ENCODE measurements around the gene POLRMT.
"Not testable (repeated sequence)": the region's sequence is repeated elsewhere in the genome, so short reads cannot be mapped to it uniquely, and the experiment has no call there.

POLRMT gene

DNA sequence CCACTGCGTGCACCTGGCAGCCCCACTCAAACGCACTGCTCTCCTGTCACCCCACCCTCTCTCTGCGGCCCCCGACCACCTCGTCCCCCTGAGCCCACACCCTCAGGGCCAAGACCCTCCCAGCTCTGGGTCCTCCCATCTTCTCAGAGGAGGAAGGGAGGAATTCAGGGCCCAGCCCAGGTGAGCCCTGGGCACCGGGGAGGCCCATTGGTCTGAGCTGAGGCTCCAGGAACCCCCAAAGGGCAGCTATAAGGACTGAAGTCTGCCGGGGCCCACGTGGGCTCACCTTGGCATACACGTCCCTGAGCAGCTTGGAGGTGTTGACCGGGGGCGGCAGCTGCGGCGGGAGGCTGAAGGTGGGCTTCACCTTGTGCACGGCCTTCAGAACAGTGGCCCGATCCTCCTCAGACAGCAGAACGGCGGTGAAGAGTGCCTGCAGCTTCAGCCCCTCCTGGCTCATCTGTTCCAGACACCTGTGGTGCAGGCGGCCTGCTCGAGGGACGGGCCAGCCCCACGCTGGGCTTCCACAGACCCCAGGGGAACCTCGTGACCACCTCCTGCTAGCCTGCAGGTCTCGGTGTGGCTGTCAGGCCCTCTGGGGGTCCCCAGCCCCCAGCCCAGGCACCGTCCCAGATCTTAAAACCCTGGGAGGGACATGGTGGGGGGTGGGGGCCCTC lies 8.8 kb downstream of the POLRMT start:
- no peak for FAIRE-seq

DNA sequence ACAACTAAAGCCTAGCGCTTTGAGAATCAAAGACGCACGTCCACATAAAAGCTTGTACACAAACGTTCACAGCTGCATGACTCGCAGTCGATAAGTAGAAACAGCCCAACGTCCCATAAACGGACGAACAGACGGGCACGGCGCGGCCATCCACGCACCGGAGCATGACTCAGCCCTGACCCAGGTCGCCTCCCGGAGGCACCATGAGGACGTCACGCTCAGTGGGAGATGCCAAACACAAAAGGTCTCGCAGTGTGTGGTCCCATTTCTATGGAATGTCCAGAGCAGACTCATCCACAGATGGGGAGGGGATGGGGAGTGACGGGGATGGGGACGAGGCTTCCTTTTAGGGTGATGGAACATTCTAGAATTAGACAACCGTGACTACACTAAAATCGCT lies 9.4 kb downstream of the POLRMT start:
- no peak for FAIRE-seq

DNA sequence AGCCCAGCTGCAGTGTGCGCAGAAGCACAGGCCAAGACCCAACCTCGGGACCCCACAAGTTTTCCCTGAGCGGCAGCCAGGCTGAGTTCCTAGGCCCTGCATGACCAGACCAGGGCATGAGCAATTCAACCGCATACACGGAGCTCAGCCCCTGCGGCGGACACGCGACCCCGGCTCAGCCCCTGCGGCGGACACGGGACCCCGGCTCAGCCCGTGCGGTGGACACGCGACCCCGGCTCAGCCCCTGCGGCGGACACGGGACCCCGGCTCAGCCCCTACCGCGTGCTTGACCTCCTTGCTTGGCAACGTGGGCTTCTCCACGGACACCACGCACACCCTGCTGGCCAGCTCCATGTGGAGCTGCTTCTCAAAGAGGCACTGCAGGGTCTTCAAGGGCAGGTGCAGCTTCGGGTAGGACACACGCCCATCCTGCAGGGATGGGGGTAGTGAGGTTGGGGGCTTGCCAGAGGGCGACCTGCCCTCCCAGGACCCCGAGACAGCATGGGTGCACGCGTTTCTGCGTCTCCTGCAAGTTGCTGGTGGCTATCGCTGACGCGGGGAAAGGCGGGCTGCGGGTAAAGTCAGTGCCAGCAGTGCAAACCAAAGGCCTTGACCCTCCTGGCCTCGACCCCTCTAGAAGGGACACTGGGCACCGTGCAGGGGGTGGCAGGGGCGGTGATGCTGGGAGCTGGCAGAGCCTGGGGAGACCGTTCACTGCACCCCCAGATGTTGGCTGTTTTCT lies 10.0 kb downstream of the POLRMT start:
- FAIRE-seq, result no peak

DNA sequence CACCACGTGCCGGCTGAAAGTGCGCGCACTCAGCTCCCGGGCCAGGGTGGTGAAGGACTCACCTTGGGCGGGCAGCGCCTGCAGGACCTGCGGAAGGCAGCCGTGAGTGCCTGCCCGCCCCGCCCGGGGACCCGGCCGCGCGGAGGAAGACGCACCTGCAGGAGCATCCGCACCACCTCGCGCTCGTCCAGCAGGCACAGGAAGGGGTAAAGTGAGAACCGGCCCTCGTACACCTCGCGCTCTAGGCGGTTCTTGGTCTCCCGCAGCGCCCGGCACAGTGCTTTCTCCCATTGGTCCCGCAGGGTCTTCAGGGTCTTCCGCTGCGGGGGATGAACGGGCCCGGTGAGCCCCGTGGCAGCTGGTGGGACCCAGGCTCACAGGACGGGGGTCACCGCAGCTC lies 10.7 kb downstream of the POLRMT start:
- FAIRE-seq, result no peak

DNA sequence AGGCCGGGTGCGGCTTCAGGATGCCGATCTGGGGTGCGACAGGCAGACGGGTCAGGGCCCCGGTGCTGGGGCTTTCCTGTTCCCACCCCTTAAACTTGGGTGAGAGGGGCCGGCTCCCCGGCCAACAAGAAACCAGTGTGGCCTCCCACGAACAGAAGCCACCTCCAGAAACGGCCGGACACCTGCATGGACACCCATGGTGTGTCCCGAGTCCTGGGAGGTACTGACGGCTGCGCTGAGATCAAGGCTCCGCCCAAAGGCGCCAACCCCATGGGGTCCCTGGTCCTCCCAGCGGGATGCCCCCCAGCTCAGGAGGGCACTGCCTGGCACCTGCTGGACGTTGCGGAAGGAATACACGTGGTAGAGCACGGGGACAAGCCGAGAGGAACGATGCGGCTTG lies 11.5 kb downstream of the POLRMT start:
- FAIRE-seq, result no peak

DNA sequence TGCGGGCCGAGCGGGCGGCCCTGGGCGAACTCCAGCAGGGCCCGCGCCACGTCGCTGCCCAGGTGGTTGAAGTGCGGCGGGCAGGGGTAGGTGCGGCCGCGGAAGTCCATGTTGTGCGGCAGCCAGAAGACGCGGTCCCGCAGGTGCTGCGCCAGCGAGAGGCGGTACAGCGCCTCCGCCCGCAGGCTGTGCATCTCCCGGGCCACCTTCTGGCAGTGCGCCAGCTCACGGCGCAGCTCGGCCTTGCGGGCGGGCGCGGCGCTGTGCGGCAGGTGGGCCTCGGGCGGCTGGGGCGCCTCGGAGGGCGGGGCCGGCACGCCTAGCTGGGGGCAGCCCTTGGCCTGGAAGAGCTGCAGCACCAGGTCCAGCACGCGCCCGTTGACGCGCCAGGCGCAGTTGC lies 12.1 kb downstream of the POLRMT start:
- not testable (repeated sequence) for FAIRE-seq

DNA sequence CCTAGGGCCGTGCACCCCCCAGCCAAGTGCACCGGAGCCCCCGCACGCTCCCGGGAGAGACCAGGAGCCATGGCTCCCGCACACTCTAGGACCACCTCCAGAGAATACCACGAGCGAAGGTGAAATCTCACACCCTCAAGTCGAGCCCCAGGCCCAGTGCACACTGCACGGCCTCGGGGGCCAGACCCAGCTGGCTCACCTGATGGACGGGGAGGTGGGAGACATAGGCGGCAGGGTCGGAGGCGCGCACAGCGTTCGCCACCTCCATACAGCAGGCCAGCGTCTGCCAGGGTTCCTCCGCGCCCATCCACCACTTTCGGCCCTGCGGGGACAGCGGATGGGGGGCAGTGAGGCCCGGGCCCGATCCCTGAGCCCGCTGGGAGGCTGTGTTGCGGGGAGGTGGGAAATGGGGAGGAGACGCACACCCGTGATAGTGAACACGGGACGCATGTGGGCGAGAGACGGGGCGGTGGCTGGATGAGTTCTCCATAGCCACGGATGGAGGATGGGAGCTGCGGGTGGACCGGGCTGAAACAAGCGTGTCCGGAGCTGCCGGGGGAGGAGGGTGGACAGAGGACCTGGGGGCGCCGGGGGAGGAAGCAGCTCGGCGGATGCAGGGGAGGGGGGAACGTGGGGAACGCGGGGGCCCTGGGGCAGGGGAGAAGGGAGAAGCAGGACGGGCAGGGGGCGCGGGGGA lies 13.0 kb downstream of the POLRMT start:
- no peak for FAIRE-seq

DNA sequence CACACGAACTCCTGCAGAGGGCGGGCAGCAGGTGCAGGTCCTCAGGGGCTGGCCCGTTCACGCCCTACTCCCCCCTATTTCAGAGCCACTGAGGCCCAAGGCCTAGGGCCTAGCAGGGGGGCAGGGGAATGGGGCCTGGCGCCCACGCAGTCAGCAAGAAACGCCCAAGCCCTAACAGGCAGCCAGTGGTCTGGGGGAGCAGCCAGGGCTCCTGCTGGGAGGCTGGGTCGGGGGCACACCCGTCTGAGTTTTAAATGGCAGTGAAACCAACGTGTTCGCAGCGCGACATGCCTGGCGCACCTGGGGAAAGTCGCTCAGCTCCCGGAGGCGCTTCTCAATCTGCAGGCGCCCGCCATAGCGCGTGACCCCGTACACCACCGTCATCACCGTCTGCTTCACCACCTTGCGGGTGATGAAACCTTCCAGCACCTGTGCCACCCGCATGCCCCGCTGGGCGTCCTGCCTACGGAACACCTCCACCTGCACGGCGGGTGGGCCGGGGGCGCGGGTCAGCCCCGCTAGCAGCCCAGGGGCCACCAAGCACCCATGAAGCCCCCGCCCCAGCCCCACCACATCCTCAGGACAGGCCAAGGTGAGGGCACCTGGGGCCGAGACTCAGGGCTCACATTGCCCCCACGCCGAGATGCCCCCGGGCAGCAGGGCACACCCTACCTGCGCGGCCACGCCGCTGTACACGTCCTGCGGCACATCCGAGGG lies 13.9 kb downstream of the POLRMT start:
- FAIRE-seq, result no peak

DNA sequence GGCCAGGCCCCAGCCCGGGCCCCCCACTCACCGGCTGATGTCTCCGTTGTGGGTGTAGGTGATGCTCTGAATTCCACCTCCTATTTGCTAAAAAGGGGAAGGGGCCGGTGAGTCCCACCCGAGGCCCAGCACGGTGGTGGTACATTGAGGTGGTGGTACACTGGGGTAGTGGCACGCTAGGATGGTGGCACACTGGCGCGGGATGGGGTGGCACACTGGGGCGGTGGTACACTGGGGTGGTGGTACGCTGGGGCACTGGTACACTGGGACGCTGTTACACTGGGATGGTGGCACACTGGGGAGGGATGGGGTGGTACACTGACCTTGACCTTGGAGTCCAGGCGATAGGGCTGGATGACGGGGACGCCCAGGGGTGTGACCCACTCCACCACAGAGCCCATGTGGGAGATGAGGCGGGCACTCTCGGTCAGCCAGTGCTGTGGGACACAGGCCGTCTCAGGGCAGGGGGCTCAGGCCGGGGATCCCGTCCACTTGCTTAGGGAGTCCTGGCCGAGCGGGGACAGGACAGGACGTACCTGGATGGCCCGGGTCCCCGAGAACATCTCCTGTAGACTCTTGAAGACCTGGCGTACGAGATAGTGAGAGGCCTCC lies 14.6 kb downstream of the POLRMT start:
- no peak for FAIRE-seq

DNA sequence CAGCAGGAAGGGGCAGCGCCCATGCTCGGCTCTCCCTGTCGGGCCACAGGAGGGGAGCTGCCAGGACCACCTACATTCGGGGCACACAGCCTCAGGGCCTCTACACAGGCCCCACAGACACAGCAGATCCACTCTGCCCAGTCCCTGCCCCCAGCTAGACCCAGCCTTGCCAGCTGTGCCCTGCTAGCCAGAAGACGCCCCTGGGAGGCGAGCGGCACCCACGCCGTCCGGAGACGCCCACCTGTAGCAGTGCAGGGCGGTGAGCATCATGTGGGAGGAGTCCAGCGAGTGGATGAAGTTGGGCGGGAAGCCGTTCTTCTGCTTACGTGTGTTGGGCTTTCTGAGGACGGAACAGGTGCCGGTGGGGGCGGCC lies 15.1 kb downstream of the POLRMT start:
- no peak for FAIRE-seq

DNA sequence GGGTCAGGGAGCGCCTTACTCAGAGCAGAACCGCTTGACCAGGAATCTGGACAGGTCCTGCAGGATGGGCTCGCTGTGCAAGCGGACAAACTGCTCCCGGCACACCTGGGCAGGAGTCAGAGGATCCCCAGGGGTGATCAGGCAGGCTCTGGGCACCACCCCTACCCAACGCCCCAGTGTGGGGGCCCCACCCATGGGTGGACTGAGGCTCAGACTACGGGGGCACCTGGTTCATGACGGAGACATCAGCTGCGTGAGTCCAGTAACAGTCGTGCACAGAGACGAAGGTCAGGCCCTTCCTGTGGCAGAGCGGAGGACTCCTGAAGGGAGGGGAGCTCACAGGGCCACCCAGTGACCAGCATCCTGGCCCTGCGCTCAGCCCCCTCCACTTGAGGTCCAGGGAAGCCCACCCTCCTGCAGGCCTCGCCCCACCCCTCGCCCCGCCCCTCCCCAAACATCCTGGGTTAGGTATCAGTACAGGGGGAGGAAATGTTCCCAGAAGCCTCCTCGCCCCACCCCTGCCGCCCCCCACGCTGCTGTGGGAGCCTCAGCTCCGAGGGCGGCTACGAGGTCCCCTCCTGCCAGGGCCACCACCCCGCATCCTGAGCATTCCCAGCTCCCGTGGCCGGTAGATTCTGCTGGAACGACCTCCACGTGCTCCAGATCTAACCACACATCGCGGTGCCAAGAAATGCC lies 15.6 kb downstream of the POLRMT start:
- FAIRE-seq, result no peak

DNA sequence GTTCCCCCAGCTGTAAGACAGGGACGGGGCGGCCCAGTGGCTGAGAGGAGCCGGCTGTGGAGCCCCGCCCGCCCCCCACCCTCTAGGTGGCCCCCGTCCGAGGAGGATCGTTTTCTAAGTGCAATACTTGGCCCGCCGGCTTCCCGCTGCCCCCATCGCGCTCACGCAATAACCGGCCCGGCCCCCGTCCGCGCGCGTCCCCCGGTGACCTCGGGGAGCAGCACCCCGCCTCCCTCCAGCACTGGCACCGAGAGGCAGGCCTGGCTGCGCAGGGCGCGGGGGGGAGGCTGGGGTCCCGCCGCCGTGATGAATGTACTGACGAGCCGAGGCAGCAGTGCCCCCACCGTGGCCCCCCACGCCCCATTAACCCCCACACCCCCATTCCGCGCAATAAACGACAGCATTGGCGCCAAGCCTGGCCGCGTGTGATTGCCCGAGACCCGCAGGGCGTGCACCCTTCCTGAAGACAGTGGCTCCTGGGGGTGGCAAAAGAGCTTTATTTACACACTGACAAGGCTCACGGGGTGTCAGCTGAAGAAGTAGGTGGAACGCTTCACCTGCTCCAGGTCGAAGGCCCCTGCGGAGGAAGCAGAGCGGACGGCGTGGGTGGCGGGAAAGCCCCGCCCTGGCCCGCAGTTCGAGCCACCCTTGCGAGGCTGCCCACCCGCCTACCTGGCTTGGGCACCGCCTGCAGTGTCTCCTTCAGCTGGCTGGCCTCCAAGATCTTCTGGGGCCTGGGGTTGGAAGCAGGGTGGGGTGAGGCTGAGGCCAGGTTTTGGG lies 16.4 kb downstream of the POLRMT start:
- FAIRE-seq, result no peak

DNA sequence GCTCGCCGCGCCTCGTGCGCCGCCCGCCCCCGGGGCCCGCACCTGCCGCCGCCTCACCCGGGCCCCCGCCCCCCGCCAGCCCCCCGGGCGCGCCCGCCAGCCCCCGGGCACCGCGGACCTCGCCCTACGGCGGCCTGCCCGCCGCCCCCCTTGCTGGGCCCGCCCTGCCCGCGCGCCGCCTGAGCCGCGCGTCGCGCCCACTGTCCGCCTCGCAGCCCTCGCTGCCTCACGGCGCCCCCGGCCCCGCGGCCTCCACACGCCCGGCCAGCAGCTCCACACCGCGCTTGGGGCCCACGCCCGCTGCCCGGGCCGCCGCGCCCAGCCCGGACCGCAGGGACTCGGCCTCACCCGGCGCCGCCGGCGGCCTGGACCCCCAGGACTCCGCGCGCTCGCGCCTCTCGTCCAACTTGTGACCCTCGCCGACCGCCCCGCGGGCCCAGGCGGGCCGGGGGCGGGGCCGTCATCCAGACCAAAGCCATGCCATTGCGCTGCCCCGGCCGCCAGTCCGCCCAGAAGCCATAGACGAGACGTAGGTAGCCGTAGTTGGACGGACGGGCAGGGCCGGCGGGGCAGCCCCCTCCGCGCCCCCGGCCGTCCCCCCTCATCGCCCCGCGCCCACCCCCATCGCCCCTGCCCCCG lies 17.2 kb downstream of the POLRMT start:
- no peak for FAIRE-seq

DNA sequence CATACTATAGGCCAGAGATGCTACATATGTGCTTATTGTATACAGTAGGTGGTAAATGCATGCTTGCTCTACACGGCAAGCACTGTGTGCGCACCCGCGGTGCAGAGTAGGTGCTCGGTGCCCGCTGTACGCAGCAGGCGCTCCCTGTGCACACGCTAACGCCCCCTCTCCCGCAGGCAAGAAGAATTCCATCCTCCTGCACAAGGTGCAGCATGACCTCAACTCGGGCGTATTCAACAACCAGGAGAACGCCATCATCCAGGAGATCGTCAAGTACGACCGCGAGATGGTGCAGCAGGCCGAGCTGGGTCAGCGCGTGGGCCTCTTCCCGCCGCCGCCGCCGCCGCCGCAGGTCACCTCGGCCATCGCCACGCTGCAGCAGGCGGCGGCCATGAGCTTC lies 17.7 kb downstream of the POLRMT start:
- FAIRE-seq, result no peak

DNA sequence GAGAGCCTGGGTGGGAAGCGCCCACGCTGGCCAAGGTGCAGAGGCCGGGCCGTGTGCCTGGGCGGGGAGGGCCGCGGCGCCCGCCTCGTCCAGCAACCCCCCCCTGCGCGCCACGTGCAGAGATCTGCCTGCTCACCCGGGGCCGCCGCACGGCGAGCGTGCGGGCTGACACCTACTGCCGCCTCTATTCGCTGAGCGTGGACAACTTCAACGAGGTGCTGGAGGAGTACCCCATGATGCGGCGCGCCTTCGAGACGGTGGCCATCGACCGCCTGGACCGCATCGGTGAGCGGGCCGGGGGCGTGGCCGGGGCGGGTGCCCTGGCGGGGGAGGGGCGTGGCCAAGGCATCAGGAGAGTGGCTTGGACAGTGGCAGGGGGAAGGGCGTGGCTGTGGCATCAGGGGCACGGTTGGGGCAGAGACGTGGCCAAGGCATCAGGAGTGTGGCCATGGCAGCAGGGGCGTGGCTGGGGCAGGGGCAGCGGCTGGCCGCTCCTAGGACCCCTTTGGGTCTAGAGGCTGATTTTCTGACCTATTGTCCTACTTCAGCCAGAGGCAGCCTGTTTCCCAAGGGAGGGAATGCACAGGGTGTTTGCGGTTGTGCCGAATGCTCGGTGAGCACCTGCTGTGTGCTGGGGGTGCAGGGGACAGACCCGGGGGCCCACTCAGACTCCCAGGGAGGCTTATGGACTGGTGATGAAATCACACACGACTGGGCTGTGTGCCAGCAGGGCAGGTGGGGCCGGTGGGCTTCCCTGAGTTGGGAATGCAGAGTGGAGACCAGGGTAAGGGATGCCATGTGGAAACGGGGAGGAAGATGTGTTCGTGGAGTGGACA lies 19.4 kb downstream of the POLRMT start:
- FAIRE-seq, result no peak

DNA sequence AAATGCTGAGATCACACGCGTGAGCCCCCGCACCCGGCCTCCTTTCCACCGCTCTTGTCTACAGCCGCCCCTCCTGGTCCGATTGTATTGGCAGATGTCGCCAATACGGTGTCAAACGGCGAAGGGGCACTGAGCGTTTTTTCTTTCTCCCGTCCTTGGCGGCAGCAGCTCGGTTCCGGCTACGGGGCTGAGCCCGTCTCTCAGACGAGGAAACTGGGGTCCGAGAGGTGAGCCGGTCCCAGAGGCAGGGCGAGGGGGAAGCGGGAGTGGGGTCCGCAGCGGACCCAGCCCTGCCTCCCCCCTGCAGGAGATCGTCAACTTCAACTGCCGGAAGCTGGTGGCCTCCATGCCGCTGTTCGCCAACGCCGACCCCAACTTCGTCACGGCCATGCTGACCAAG lies 20.4 kb downstream of the POLRMT start:
- FAIRE-seq, result no peak

DNA sequence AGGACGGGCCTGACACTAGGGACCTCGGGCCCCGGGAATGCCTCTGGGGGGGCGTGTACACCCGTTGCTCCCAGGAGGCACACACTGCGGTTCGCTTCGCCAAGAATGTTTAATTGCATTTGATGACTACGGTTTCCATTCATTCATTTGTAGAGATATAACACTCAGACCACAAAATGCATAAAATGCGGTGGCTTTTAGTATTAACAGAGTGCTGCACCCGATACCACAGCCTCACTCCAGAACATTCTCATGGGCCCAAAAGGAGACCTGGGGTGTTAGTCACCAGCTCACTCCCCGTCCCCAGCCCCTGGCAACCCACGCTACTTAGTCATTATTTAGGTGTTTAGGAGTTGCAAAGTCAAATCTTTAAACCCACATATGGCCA lies 21.9 kb downstream of the POLRMT start:
- FAIRE-seq, result no peak

DNA sequence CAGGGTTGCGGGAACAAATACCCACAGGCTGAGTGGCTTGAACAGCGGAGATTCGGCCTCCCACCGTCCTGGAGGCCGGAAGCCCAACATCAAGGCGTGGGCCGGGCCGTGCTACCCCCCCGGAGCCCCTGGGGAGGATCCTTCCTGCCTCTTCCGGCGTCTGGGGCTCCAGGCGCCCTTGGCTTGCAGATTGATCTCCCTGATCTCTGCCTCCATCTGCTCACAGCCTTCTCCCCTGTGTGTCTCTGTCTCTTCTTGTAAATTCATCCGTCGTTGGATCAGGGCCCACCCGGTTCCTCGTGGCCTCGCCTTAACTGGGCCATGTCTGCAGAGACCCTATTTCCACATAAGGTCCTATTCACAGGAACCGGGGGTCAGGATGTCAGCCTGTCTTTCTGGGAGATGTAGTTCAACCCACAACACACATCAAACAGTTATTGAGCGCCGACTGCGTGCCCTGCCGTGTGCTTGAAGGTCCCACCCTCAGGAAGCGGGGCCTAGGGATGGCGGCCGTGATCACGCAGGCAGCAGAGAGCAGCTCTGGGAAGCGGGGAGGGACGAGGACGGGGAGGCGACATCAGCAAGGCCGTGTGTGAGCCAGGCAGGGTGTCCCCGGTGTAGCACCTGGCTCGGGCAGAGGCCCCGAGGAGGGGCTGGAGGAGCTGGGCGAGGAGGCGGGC lies 22.4 kb downstream of the POLRMT start:
- no peak for FAIRE-seq

DNA sequence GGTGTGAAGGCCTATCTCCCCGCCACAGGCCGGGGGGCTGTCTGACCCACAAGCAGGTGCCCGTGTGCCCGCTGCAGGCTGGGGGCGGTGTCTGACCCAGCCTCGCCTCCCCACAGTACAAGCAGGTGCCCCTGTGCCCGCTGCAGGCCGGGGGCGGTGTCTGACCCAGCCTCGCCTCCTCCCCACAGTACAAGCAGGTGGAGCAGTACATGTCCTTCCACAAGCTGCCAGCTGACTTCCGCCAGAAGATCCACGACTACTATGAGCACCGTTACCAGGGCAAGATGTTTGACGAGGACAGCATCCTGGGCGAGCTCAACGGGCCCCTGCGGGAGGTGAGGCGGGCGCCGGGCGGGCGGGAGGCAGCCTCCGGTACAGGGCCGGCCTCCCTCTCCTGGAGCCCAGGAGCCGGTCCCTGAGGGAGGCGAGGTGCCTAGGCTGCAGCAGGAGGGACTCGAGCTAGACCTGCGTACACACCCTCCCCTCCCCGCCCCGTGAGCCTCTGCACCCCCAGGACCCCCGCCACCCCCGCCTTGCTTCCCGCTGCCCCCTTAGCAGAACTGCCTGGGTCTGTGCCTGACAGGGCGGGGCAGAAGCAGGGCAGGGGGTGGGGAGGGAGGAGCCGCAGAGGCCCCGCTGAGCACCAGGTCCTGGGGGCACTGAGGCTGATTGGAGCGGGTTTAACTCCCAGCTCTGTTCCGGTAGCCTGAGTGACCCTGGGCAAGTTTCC lies 23.1 kb downstream of the POLRMT start:
- no peak for FAIRE-seq
